Measurements from ENCODE around the gene PLA2G6.

DNA sequence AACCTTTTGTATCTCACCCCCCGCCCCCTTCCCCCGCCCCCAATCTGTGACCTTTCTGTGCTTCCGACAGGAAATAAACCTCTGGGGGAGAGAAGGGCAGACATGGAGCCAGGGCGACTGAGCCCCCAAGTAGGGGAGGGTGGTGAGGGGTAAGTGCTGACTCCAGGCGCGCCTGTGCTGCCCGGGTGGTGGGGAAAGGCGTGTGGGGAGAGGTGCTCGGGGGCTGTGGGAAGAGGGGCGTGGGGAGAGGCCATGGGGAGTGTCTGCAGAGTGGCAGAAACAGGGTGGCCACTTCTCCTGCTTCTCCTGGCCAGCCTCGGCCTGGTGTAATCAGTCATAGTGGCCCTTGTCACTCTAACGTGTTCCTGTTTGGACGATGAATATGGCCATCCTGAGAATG is 105.7 kb downstream of the PLA2G6 start:
- TF ChIP-seq, protein P1, sequence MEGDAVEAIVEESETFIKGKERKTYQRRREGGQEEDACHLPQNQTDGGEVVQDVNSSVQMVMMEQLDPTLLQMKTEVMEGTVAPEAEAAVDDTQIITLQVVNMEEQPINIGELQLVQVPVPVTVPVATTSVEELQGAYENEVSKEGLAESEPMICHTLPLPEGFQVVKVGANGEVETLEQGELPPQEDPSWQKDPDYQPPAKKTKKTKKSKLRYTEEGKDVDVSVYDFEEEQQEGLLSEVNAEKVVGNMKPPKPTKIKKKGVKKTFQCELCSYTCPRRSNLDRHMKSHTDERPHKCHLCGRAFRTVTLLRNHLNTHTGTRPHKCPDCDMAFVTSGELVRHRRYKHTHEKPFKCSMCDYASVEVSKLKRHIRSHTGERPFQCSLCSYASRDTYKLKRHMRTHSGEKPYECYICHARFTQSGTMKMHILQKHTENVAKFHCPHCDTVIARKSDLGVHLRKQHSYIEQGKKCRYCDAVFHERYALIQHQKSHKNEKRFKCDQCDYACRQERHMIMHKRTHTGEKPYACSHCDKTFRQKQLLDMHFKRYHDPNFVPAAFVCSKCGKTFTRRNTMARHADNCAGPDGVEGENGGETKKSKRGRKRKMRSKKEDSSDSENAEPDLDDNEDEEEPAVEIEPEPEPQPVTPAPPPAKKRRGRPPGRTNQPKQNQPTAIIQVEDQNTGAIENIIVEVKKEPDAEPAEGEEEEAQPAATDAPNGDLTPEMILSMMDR (IDR thresholded peaks at IDR 0.05 in 2 of 3, conservative IDR thresholded peaks at IDR 0.05 in 1 of 3; ENCODE audit: insufficient read depth in 2 of 3, low read depth in 1 of 3, low read length in 3 of 3), result no peak
- no peak for TF ChIP-seq ARID2 (IDR thresholded peaks at IDR 0.05)
- TF ChIP-seq, protein P2, sequence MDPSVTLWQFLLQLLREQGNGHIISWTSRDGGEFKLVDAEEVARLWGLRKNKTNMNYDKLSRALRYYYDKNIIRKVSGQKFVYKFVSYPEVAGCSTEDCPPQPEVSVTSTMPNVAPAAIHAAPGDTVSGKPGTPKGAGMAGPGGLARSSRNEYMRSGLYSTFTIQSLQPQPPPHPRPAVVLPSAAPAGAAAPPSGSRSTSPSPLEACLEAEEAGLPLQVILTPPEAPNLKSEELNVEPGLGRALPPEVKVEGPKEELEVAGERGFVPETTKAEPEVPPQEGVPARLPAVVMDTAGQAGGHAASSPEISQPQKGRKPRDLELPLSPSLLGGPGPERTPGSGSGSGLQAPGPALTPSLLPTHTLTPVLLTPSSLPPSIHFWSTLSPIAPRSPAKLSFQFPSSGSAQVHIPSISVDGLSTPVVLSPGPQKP (CRISPR knock-in tag; IDR thresholded peaks at IDR 0.05), result no peak
- TF ChIP-seq POLR2AphosphoS5 (IDR thresholded peaks at IDR 0.05; ENCODE audit: control insufficient read depth, insufficient read depth, low read depth, low read length), result no peak
- no peak for TF ChIP-seq POLR2A (conservative IDR thresholded peaks at IDR 0.05)
- no peak for TF ChIP-seq EZH2 (IDR thresholded peaks at IDR 0.05; ENCODE audit: borderline replicate concordance, low read depth, low read length)
- TF ChIP-seq ZNF274 (IDR thresholded peaks at IDR 0.05; ENCODE audit: borderline replicate concordance, low read depth, low read length), result no peak
- no peak for TF ChIP-seq ZNF354B (CRISPR knock-in tag; IDR thresholded peaks at IDR 0.05)
- TF ChIP-seq NFRKB (IDR thresholded peaks at IDR 0.05; ENCODE audit: low read depth), result no peak
- TF ChIP-seq, protein P3, sequence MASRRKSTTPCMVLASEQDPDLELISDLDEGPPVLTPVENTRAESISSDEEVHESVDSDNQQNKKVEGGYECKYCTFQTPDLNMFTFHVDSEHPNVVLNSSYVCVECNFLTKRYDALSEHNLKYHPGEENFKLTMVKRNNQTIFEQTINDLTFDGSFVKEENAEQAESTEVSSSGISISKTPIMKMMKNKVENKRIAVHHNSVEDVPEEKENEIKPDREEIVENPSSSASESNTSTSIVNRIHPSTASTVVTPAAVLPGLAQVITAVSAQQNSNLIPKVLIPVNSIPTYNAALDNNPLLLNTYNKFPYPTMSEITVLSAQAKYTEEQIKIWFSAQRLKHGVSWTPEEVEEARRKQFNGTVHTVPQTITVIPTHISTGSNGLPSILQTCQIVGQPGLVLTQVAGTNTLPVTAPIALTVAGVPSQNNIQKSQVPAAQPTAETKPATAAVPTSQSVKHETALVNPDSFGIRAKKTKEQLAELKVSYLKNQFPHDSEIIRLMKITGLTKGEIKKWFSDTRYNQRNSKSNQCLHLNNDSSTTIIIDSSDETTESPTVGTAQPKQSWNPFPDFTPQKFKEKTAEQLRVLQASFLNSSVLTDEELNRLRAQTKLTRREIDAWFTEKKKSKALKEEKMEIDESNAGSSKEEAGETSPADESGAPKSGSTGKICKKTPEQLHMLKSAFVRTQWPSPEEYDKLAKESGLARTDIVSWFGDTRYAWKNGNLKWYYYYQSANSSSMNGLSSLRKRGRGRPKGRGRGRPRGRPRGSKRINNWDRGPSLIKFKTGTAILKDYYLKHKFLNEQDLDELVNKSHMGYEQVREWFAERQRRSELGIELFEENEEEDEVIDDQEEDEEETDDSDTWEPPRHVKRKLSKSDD (conservative IDR thresholded peaks at IDR 0.05; ENCODE audit: low read length), result no peak
- no peak for TF ChIP-seq TAF1 (IDR thresholded peaks at IDR 0.05; ENCODE audit: control insufficient read depth, extremely low read depth, insufficient read depth, low read length, severe bottlenecking)
- TF ChIP-seq, protein P4, sequence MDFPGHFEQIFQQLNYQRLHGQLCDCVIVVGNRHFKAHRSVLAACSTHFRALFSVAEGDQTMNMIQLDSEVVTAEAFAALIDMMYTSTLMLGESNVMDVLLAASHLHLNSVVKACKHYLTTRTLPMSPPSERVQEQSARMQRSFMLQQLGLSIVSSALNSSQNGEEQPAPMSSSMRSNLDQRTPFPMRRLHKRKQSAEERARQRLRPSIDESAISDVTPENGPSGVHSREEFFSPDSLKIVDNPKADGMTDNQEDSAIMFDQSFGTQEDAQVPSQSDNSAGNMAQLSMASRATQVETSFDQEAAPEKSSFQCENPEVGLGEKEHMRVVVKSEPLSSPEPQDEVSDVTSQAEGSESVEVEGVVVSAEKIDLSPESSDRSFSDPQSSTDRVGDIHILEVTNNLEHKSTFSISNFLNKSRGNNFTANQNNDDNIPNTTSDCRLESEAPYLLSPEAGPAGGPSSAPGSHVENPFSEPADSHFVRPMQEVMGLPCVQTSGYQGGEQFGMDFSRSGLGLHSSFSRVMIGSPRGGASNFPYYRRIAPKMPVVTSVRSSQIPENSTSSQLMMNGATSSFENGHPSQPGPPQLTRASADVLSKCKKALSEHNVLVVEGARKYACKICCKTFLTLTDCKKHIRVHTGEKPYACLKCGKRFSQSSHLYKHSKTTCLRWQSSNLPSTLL (IDR thresholded peaks at IDR 0.05), result no peak
- TF ChIP-seq CAMTA2 (CRISPR knock-in tag; conservative IDR thresholded peaks at IDR 0.05), result no peak

Data from K562 (cell line).